HG02678 (cell line): ENCODE data around the gene NNAT.

Source experiments
- ATAC-seq: cut with Tn5 transposase; IDR thresholded peaks from one replicate; pipeline ENCODE4 v1.9.1; 2021; ENCODE audit warnings: mild to moderate bottlenecking, moderate library complexity; ENCODE audit not compliant: unreplicated experiment

NNAT gene

DNA sequence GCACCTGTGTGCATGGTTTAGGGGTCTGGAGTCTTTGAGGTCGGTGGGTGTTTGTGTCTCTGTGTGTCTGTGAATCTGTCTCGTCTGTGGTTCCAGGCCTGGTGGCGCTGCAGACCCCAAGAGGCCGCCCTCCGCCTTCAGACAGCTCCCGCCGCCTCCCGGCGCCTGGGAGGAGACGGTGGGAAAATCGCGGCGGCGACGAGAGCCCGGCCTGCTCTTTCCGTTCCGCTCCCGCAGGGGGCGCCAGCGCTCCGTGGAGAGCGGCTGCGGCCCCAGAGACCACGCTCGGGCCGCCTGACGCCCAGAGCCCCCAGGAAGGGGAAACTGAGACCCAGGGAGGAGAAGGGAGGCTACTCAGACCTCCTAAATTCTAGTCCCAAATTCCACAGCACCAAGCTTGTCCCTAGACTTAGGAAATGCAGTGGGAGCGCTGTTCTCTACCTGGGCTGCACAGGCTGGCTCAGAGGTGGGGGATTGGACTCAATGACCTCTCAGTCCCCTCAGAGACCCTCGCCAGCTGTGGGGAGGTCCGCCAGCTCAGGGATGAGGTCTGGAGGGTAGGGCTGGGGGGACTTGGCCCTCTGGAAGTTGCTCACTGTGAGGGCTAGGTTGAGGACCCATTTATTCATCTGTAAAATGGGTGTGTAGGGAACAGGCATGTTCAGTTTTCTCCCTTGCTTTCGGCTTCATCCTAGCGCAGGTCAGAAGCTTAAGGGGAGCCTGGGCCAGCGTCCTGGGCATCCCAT lies 43.5 kb downstream of the NNAT start:
- ATAC-seq, result no peak

DNA sequence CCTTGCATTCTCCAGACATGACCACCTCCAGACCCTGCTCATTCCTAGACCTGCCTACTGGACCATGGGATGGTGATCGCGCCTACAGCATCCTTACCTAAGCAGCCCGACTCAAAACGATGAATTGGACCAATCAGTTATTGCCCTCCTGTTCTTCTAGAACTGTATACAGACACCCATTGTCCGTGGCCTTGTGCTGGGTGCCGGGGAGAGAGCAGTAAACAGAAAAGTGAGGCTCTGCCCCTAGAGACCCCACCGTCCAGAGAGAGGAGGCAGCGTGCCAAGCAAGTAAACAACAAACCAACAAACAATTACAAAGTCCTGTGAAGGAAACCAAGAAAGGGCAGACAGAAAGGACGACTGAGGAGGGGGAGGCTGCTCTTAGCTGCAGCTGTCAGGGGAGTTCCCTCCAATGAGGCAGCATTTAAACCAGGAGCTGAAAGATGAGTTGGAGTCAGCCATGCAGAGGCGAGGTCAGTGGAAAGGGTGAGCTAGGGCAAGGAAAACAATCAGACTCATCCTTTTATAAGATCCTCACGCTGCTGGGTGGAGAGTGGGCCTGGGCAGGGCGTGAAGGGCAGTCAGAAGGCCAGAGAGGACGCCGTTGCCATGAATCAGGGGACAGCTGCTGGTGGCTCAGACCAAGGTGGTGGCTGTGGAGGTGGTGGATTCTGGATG lies 44.2 kb downstream of the NNAT start:
- ATAC-seq, result no peak

GRCh38 chr20:37566590-37567330 lies 45.7 kb downstream of the NNAT start:
- no peak for ATAC-seq

GRCh38 chr20:37567331-37567665 lies 46.2 kb downstream of the NNAT start:
- no peak for ATAC-seq

DNA sequence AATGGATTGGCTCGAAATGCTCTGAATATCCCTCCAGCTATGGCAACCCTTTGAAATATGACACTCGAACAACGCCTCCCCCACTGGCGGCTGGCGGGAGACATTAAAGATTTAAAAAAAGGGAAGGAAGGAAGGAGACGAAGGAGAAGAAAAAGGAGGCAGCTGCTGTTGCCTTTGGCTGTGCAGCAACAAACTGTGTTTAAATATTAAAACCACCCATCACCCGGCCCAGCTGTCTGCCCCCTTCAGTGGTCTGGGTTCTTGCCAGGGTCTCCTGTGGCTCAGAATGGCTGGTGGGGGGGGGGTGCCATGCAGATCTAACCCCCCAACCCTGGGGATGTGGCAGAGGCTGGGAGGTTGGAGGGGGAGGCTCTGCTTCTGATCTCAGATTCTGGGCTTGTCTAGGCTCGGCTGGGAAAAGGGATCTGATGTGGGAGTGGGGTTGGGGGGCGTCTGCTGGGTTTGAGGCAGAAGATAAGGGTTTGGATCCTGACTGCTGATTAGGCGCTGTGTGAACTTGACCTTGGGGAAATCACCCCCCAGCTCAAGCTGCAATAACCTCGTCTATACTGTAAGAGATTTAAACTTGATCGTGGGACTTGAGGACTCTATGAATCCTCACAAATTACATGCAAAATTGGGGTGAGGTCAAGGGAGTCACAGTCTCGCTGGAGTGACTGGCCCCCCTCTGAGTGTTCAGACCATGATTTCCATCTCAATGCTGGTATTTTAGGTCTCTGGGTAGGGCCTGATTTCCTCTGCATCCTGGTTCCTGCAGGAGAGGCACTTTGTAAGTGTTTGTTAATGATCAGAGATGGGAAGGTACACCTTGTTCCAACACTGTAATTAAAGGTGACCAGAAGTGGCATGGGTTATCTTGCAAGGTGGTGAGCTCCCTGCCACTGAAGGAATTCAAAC lies 46.9 kb downstream of the NNAT start:
- no peak for ATAC-seq

GRCh38 chr20:37570419-37570818 lies 49.4 kb downstream of the NNAT start:
- ATAC-seq, result no peak

GRCh38 chr20:37571033-37571432 lies 50.0 kb downstream of the NNAT start:
- ATAC-seq, result no peak
